ENCODE results near the gene IL11. TPM values are rescaled to one million over a fixed set of nuclear protein-coding genes. Genes with fewer than 3 reads are reported as not detected.

Gene IL11
- polyA plus RNA-seq, 4 donors, result 0.19 to 0.67 TPM; not detected in 2

Other genes with a start within 250 kb of the IL11 start
- 10 to 100 TPM in 1 of 4 donors, 1 to 10 TPM in 2, under 1 TPM in 1; 0.18 to 20.1 (median 5.3) TPM for gene TNNT1, start 221.3 kb downstream of the IL11 start, polyA plus RNA-seq
- 10 to 100 TPM in 1 of 4 donors, 1 to 10 TPM in 2, under 1 TPM in 1; 0.59 to 39.7 (median 1.5) TPM for gene TNNI3, start 212.7 kb downstream of the IL11 start, polyA plus RNA-seq
- under 1 TPM in 2 of 4 donors, not detected in 2; 0.62 to 0.64 TPM for gene DNAAF3, start 203.8 kb downstream of the IL11 start, polyA plus RNA-seq
- 1 to 10 TPM in 2 of 4 donors, under 1 TPM in 2; 0.22 to 4.7 (median 1.1) TPM for gene SYT5, start 190.2 kb downstream of the IL11 start, polyA plus RNA-seq
- 100 to 1,000 TPM in 2 of 4 donors, 10 to 100 TPM in 2; 33.4 to 158 (median 89.7) TPM for gene PTPRH, start 161.0 kb downstream of the IL11 start, polyA plus RNA-seq
- gene TMEM86B, start 141.7 kb downstream of the IL11 start, polyA plus RNA-seq, result 100 to 1,000 TPM in 1 of 4 donors, 10 to 100 TPM in 3; 22.8 to 255 (median 72.6) TPM
- 10 to 100 TPM; 43.4 to 67.5 (median 48.9) TPM for gene PPP6R1, start 111.4 kb downstream of the IL11 start, polyA plus RNA-seq
- gene HSPBP1, start 90.4 kb downstream of the IL11 start, polyA plus RNA-seq, result 10 to 100 TPM; 25.9 to 61.9 (median 31.4) TPM
- gene BRSK1, start 86.5 kb downstream of the IL11 start, polyA plus RNA-seq, result 1 to 10 TPM in 3 of 4 donors, under 1 TPM in 1; 0.22 to 3.5 (median 2.7) TPM
- gene TMEM150B, start 45.1 kb downstream of the IL11 start, polyA plus RNA-seq, result 100 to 1,000 TPM in 1 of 4 donors, 10 to 100 TPM in 3; 33.2 to 125 (median 79.2) TPM
- gene KMT5C, start 30.6 kb downstream of the IL11 start, polyA plus RNA-seq, result 10 to 100 TPM; 10.3 to 18.4 (median 14.3) TPM
- under 1 TPM in 2 of 4 donors, not detected in 2; 0.07 to 0.09 TPM for gene COX6B2, start 15.7 kb downstream of the IL11 start, polyA plus RNA-seq
- gene GARIN5B, start 7.2 kb downstream of the IL11 start, polyA plus RNA-seq, result under 1 TPM in 1 of 4 donors, not detected in 3; 0.03 TPM
- gene TMEM190, start 6.4 kb upstream of the IL11 start, polyA plus RNA-seq, result under 1 TPM in 2 of 4 donors, not detected in 2; 0.30 to 0.31 TPM
- 1 to 10 TPM in 3 of 4 donors, not detected in 1; 1.6 to 9.4 (median 2.2) TPM for gene TMEM238, start 13.8 kb upstream of the IL11 start, polyA plus RNA-seq
- gene RPL28, start 15.5 kb upstream of the IL11 start, polyA plus RNA-seq, result 1,000 to 10,000 TPM; 1,338 to 2,360 (median 2,018) TPM
- 10 to 100 TPM in 2 of 4 donors, 1 to 10 TPM in 2; 7.2 to 30.1 (median 16.4) TPM for gene UBE2S, start 37.3 kb upstream of the IL11 start, polyA plus RNA-seq
- gene SHISA7, start 72.8 kb upstream of the IL11 start, polyA plus RNA-seq, result under 1 TPM in 2 of 4 donors, not detected in 2; 0.12 to 0.21 TPM
- gene ISOC2, start 91.2 kb upstream of the IL11 start, polyA plus RNA-seq, result 100 to 1,000 TPM in 1 of 4 donors, 10 to 100 TPM in 3; 28.8 to 164 (median 78.4) TPM
- not detected for gene C19orf85, start 94.3 kb upstream of the IL11 start, polyA plus RNA-seq
- 1 to 10 TPM; 1.1 to 7.0 (median 5.0) TPM for gene ZNF628, start 106.2 kb upstream of the IL11 start, polyA plus RNA-seq
- gene NAT14, start 114.7 kb upstream of the IL11 start, polyA plus RNA-seq, result 10 to 100 TPM in 1 of 4 donors, 1 to 10 TPM in 3; 5.8 to 10.2 (median 7.8) TPM
- 1 to 10 TPM in 1 of 4 donors, under 1 TPM in 2, not detected in 1; 0.49 to 2.2 (median 0.54) TPM for gene SSC5D, start 118.0 kb upstream of the IL11 start, polyA plus RNA-seq
- gene SBK2, start 166.7 kb upstream of the IL11 start, polyA plus RNA-seq, result under 1 TPM in 1 of 4 donors, not detected in 3; 0.06 TPM
- gene SBK3, start 175.1 kb upstream of the IL11 start, polyA plus RNA-seq, result under 1 TPM in 2 of 4 donors, not detected in 2; 0.18 to 0.39 TPM
- gene ZNF579, start 210.4 kb upstream of the IL11 start, polyA plus RNA-seq, result 10 to 100 TPM in 1 of 4 donors, 1 to 10 TPM in 3; 2.2 to 12.7 (median 4.8) TPM
- gene FIZ1, start 229.1 kb upstream of the IL11 start, polyA plus RNA-seq, result 10 to 100 TPM in 1 of 4 donors, 1 to 10 TPM in 3; 7.2 to 13.0 (median 7.4) TPM
- gene ZNF524, start 229.8 kb upstream of the IL11 start, polyA plus RNA-seq, result 10 to 100 TPM; 23.2 to 63.5 (median 45.7) TPM
- gene ZNF865, start 235.2 kb upstream of the IL11 start, polyA plus RNA-seq, result 10 to 100 TPM in 1 of 4 donors, 1 to 10 TPM in 3; 4.0 to 10.3 (median 5.5) TPM

Data from small intestine (tissue), 4 donors.